NCI-H345 treated with DMSO at 0.1 percent for 48 hours (cell line): Measurements from ENCODE around the gene LCE4A.

Source experiments
- DNase-seq: peaks from one replicate; lab custom pipeline; 2025; ENCODE audit not compliant: unreplicated experiment; lab: John Stamatoyannopoulos, UW

Gene LCE4A

DNA sequence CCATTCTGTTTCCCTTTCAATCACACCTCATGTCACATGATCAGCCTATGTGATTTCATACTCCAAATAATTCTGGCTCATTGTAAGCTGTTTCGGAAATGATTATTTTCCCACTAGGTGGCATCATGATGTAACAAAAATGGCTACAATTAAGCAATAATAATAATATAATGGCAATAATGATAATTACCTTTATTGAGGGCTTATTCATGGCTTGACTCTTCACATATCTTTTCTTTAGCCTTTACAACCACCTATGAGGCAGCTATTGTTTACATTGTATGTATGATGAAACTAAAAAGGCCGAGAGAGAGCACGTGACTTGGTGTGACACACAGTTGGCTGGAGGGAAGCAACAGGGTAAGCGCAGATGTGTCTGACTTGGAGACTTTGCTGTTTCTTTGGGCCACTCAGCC, 37.3 kb downstream of the LCE4A start:
- DNase-seq, result no peak

DNA sequence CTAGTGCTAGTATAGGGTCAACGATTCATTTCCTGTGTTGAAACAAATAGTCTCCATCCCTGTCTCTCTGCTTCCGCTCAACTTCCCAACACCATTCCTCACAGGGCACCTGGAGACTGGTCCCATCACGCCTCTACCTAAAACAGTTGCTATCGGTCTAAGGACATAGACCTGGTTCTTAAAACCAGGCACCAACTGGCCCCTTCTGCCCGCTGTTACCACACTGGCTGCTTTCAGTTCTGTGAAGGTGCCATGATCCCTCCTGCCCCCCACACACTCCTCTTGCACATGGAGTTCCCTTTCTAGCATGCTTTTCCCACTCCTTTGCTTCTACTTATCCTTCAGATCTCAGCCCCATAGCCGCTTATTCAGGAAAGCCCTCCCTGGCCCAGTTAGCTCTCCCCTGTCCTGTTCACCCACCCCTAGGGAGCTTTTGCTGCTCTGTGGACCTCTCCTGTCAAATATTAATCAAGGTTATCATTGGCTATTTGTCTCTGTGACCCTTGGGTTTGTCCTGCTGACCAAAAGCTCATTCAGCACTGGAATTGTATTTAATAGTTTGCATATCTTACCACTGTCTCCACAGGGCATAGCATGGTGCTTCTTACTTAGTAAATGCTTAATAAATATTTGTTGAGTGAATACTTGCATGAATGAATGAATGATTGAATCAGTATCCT, 37.9 kb downstream of the LCE4A start:
- no peak for DNase-seq

DNA sequence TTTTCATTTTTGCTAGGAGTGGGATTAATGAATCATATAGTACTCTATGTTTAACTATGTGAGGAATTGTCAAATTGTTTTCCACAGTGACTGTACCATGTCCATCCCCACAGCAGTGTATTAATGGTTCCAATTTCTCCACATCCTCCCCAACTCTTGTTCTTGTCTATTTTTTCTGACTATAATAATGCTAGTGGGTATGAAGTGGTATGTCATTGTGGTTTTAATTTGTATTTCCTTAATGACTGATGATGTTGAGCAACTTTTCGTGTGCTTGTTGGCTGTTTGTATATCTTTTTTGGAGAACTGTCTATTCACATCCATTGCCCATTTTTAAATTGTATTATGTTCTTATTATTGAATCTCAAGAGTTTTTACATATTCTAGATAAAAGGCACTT, 39.9 kb downstream of the LCE4A start:
- DNase-seq, result no peak

DNA sequence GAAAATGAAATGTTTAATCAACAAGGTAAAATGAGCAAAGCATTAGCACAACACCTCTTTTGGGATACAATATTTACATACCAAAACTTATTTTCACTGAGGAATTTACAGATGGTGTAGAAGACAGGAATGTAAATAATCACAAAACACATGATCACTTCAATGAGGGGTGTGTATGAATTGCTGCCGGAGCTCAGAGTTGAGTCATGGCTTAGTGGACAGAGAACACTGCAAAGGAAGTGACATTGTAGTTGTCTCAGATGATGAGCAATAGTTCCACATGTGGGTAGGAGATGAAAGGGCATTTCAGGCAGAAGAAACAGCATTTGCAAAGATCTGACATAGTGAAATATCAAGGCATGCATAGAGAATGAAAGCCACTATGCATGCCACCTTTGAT, 44.3 kb downstream of the LCE4A start:
- DNase-seq, result no peak

DNA sequence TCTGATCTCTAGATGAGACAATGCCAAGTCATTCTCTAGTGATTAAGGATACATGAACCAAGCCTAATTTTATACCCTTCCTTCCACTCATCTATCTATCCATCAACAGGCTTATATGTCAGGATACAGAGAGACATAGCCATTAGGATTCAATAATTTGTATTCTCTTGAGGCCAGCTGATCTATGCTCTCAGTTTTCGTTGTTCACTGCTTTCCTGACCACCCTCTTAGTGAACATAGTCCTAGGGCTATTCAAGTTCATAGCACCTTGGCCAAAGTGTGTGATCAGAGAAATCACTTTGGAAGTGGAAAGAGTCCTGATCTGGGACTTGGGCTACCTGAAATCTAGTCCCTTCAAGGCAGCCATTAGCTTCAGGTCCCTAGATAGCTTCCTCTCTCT, 45.6 kb downstream of the LCE4A start:
- DNase-seq, result no peak

DNA sequence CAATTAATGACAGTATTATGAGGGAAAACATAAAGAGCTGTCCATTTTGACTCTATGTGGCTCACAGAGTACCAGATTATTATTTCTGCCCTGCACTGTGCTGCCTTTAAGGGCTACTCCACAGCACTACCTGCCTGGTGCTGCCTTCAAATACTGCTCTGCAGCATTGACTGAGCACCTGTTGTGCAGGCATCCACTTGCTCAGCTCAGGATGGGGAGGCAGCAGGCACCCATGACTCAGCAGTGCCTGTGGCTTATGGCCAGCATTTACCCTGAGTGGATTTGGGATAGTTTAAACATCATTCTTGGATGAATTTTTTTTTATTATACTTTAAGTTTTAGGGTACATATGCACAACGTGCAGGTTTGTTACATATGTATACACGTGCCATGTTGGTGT, 48.9 kb downstream of the LCE4A start:
- DNase-seq, result no peak

DNA sequence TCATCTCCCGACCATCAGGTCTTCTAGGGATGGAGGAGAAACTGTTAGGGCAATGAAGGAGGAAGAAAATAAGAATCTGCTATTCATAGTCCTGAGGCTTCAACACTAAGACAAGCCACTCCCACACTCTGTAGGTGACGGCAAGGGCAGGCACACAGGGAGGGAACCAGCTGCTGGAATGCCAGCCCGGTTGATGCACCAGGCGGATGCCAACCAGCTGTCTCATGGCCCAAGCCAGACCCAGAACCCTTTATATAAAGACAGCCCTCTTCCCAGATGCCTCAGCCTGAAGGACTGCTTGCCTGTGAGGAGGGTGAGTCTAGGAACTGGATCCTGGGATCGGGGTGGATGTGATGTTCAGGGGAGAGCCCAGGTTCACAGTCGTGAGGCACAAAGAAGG, 49.8 kb downstream of the LCE4A start, which contains the start of gene KPRP:
Gene KPRP (plus strand): TSS at position 279 of the 400 bp plus-strand sequence. CDS start 1,564 bp downstream, outside the sequence.
- no peak for DNase-seq

DNA sequence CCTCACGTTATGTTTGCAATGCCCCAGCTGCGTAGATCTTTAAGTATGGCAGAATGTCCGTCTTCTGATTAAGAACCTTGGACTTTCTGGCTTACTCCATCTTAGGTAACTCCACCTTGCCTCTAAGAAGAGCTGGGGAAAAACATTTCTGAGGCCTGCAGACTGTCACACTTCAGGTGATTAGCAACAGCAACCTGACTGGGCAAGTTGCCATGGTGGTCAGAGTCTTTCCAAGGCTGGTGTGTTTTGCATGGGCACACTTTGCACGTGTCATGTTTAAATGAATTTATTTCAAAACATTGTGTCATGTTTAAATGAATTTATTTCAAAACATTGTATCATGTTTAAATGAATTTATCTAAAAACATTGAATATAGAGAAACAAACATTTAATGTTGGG, 50.7 kb downstream of the LCE4A start:
- DNase-seq, result no peak
